GM12873 (cell line): ENCODE measurements around the gene PHACTR3.
A peak's percentile ranks its signal among the peaks of the same experiment; 100 is the strongest.

Source experiments
- TF ChIP-seq, protein P1 (sequence below): IDR thresholded peaks from 2 replicates; pipeline ENCODE4 v1.5.1; 2012; ENCODE audit warnings: low read depth, mild to moderate bottlenecking, moderate library complexity, low read length, control low read depth; ENCODE audit not compliant: insufficient read depth; ENCODE audit errors: missing control alignments

PHACTR3 gene

GRCh38 chr20:59587570-59587969 lies 16.8 kb upstream of the PHACTR3 start:
- TF ChIP-seq, protein P1, sequence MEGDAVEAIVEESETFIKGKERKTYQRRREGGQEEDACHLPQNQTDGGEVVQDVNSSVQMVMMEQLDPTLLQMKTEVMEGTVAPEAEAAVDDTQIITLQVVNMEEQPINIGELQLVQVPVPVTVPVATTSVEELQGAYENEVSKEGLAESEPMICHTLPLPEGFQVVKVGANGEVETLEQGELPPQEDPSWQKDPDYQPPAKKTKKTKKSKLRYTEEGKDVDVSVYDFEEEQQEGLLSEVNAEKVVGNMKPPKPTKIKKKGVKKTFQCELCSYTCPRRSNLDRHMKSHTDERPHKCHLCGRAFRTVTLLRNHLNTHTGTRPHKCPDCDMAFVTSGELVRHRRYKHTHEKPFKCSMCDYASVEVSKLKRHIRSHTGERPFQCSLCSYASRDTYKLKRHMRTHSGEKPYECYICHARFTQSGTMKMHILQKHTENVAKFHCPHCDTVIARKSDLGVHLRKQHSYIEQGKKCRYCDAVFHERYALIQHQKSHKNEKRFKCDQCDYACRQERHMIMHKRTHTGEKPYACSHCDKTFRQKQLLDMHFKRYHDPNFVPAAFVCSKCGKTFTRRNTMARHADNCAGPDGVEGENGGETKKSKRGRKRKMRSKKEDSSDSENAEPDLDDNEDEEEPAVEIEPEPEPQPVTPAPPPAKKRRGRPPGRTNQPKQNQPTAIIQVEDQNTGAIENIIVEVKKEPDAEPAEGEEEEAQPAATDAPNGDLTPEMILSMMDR, result no peak

DNA sequence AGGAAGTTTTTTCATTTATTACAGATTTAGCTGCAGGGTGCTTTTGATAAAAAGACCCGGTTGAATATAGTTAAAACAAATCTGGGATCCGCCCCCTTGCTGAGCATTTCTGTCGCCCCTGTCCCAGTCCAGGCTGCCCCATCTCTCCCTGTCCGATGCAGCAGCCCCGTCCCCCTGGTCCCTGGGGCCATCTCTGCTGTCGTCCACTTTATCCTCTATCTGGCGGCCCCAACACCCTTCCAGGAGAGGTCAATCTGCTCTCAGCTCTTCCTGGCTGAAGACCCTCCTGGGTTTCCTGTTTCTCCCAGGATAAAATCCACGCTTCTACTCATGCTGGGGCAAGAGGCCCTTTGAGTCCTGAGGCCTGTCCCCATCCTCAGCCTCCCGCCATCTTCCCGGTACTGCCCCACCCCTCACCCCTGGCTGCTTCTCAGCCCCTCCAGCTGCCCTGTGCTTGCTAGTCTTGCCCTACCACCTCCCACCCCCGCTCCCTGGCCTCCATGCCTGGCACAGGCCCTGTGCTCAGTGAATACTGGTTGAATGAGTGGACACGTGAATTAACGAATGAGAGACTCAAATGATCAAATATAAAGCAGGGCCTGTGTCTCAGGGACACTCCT lies 16.0 kb upstream of the PHACTR3 start:
- TF ChIP-seq, protein P1, result no peak

DNA sequence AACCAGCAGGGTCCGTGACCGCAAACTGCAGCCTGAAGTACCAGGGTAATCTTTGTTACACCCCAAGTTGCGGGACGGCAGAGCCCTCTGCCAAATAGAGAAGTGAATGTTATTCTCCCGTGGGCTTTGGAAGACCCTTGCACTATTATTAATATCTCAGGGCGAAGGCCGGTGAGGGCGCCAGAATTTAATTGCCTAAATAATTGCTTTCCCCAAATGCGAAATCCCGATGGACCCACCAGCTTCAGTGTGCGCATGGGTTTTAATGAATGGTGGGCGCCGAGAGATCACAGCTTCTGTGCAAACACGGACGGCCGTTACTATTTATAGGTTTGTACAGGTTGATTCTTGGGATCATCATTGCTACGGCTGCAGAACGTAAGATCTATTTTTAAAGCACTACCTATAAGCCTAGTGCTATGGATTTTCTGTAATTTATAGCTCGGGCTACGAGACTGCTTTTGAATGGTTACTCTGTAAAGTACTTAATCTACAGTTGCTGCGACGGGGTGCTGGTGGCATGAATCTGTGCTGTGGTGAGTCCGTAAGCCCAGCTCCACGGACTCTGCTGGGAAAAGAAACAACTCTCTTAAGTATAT lies 15.2 kb upstream of the PHACTR3 start:
- TF ChIP-seq, protein P1, result no peak

DNA sequence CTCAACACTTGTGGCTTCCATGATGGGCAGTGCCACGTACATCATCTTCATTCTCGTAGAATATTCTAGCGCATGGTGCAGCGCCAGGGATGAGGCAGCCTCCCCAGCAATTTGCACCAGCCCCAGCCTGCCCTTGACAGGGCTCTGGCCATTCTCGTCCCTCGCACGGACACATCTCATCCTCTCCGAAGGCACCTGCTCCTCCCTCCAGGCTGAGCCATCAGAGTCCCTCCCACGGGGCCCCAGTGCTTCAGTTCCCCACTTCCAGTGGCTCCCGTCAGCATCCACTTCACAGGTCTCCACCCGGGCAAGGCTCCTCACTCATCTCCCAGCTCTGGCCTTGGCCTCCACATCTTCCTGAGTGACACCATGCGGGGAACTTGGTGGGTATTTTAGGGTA lies 13.3 kb upstream of the PHACTR3 start:
- TF ChIP-seq, protein P1, result no peak

DNA sequence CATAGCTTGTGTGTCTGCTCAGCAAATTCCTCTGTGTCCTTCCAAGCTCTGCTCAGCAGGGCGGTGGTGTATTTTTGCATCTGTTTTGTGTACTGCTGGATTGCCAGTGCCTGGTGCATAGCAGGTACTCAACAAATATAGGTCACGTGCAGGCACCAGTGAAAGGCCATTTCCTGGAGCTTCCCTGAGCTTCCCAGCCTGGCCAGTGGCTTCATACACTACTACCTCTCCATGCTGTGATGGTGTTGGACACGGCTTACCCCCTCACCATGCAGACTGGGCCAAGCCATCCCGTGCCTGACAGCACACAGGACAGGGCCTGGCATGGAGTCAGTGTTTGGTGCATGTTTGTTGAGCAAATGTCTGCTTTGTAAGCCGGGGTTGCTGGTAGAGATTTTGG lies 7.7 kb upstream of the PHACTR3 start:
- TF ChIP-seq, protein P1, result no peak

- TF ChIP-seq, protein P1, result no peak
Measured at GRCh38 chr20:59597240-59597639, 7.1 kb upstream of the PHACTR3 start.

DNA sequence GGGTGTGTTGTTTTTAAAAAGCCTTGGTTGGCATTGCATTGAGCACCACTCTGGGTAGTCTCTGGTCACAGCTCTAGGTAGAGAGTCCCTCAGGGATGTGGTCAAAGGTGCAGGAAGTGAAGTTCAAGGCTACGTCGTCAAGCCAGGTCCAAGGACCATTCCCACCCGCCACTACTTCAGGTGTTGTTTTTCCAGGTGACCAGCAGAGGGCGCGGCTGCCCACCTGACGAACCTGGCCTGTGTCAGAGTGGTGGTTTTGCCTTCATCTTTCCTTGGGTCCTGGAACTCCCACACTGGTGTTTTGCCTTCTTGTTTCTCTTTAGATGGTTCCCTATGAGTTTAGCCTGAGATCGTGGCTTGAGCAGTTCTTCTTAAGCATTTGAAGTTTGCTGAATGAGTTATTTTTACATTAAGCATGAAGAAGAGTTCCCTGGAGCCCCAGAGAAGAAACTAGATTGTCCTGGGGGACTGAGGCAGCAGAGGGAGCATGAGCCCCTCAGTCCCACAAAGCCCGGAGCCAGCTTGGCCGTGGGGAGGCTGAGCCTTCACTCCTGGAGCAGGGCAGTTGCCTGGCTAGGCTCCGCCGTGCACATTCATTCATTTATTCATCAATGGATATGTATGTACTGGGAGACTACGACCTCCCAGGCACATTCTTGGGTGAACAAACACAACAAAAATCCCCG lies 5.6 kb upstream of the PHACTR3 start:
- TF ChIP-seq, protein P1, result peak; percentile 93
